Gastroesophageal sphincter (tissue), 3 donors: Measurements from ENCODE around the gene MGST3.

Source experiments
- POLR2AphosphoS5 ChIP-seq: sonication (generic); formaldehyde crosslinking; IDR thresholded peaks from one replicate; pipeline ENCODE4 v1.6.1; 2017; ENCODE audit warnings: antibody characterized with exemption
- TF ChIP-seq, protein P1 (sequence below), 4 experiments: fragments of 200-600 bp in 2 of 4; fragments of 450-650 bp in 2 of 4; sonication (generic) in 1 of 4; IDR thresholded peaks; one replicate each; pipeline ENCODE4 v1.5.1; 2017 to 2019; ENCODE audit warnings: antibody characterized with exemption in 4 of 4, mild to moderate bottlenecking in 2 of 4, moderate library complexity in 2 of 4

DNA sequence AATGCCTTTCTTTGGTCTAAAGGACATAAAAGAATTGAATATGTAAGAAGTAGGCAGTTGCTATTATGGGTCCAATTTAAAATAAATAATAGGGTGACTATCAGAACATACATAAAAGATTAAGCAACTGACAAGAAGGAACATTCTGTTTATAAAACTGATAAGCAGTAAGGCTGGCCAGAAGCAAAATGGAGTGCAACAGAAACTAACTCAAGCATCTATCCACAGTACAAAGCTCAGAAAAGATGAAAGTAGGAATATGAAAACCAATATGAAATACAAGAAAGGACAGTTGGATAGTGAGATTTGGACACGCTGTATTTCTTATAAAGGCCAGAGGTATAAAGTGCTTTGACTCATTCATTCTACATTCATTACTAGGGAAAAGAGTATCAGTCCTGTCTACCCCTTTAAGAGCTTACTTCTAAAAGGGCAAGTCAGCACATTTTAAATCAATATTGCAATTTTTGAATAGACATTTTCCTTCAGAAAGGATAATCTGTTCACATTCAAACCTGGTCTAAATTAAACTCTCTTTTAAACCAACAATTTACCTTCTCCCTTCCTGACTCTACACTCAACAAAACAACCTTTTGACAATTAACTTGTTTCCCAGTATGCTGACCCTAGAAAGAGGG, 52.9 kb downstream of the MGST3 start:
- TF ChIP-seq, protein P1, sequence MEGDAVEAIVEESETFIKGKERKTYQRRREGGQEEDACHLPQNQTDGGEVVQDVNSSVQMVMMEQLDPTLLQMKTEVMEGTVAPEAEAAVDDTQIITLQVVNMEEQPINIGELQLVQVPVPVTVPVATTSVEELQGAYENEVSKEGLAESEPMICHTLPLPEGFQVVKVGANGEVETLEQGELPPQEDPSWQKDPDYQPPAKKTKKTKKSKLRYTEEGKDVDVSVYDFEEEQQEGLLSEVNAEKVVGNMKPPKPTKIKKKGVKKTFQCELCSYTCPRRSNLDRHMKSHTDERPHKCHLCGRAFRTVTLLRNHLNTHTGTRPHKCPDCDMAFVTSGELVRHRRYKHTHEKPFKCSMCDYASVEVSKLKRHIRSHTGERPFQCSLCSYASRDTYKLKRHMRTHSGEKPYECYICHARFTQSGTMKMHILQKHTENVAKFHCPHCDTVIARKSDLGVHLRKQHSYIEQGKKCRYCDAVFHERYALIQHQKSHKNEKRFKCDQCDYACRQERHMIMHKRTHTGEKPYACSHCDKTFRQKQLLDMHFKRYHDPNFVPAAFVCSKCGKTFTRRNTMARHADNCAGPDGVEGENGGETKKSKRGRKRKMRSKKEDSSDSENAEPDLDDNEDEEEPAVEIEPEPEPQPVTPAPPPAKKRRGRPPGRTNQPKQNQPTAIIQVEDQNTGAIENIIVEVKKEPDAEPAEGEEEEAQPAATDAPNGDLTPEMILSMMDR (IDR thresholded peaks at IDR 0.05): no peak
- TF ChIP-seq POLR2AphosphoS5: no peak
